ENCODE data around the gene TUBB4B.

The TUBB4B gene

GRCh38 chr9:137221095-137221505 is 20.0 kb upstream of the TUBB4B start:
- DNase-seq (ENCODE audit: insufficient read length): no peak
- FAIRE-seq: no peak
- TF ChIP-seq TAF1 (IDR thresholded peaks at IDR 0.05; ENCODE audit: borderline replicate concordance, low read depth, low read length) (no peak), POLR2AphosphoS5 (IDR thresholded peaks at IDR 0.05; ENCODE audit: low read depth, low read length) (no peak), POLR2A (IDR thresholded peaks at IDR 0.05; ENCODE audit: low read depth, low read length) (no peak)

- no peak for DNase-seq (ENCODE audit: insufficient read length)
- no peak for TF ChIP-seq POLR2A (IDR thresholded peaks at IDR 0.05; ENCODE audit: low read depth, low read length)
- no peak for TF ChIP-seq TAF1 (IDR thresholded peaks at IDR 0.05; ENCODE audit: borderline replicate concordance, low read depth, low read length)
- no peak for TF ChIP-seq POLR2AphosphoS5 (IDR thresholded peaks at IDR 0.05; ENCODE audit: low read depth, low read length)
- FAIRE-seq: no peak
Measured at GRCh38 chr9:137221506-137222111, 19.5 kb upstream of the TUBB4B start.

GRCh38 chr9:137222190-137223077 is 18.7 kb upstream of the TUBB4B start, which contains the start of gene RNF208:
RNF208 (minus strand) TSS chr9:137222240; CDS start chr9:137221212, 1,028 bp downstream.
- no peak for FAIRE-seq
- TF ChIP-seq TAF1 (IDR thresholded peaks at IDR 0.05; ENCODE audit: borderline replicate concordance, low read depth, low read length): no peak
- no peak for TF ChIP-seq POLR2A (IDR thresholded peaks at IDR 0.05; ENCODE audit: low read depth, low read length)
- no peak for TF ChIP-seq POLR2AphosphoS5 (IDR thresholded peaks at IDR 0.05; ENCODE audit: low read depth, low read length)
- no peak for DNase-seq (ENCODE audit: insufficient read length)

GRCh38 chr9:137223078-137223970 is 17.8 kb upstream of the TUBB4B start:
- TF ChIP-seq POLR2AphosphoS5 (IDR thresholded peaks at IDR 0.05; ENCODE audit: low read depth, low read length) (peak; percentile 52; the same call in 1 of the 2 replicates), TAF1 (IDR thresholded peaks at IDR 0.05; ENCODE audit: borderline replicate concordance, low read depth, low read length) (0 out of 2 replicates have a peak, but pooled peaks have one; percentile 18), POLR2A (IDR thresholded peaks at IDR 0.05; ENCODE audit: low read depth, low read length) (peak; percentile 72; the same call in 1 of the 2 replicates)
- FAIRE-seq (peak; percentile 100), DNase-seq (ENCODE audit: insufficient read length) (peak; percentile 99)

GRCh38 chr9:137224830-137225694 is 16.0 kb upstream of the TUBB4B start, which contains the start of gene CYSRT1:
CYSRT1 (plus strand) TSS chr9:137225174; CDS start chr9:137225622, 448 bp downstream.
- FAIRE-seq (peak; percentile 73), DNase-seq (ENCODE audit: insufficient read length) (no peak)
- no peak for TF ChIP-seq POLR2AphosphoS5 (IDR thresholded peaks at IDR 0.05; ENCODE audit: low read depth, low read length)

GRCh38 chr9:137225699-137226331 is 15.3 kb upstream of the TUBB4B start:
- DNase-seq (ENCODE audit: insufficient read length) (no peak), FAIRE-seq (no peak)
- TF ChIP-seq POLR2AphosphoS5 (IDR thresholded peaks at IDR 0.05; ENCODE audit: low read depth, low read length) (no peak), POLR2A (IDR thresholded peaks at IDR 0.05; ENCODE audit: low read depth, low read length) (no peak), TAF1 (IDR thresholded peaks at IDR 0.05; ENCODE audit: borderline replicate concordance, low read depth, low read length) (no peak)

- TF ChIP-seq POLR2A (IDR thresholded peaks at IDR 0.05; ENCODE audit: low read depth, low read length) (no peak), TAF1 (IDR thresholded peaks at IDR 0.05; ENCODE audit: borderline replicate concordance, low read depth, low read length) (no peak), POLR2AphosphoS5 (IDR thresholded peaks at IDR 0.05; ENCODE audit: low read depth, low read length) (no peak)
- DNase-seq (ENCODE audit: insufficient read length) (no peak), FAIRE-seq (no peak)
Measured at GRCh38 chr9:137226338-137227053, 14.6 kb upstream of the TUBB4B start.

- FAIRE-seq (peak; percentile 98), DNase-seq (ENCODE audit: insufficient read length) (peak; percentile 88)
- TF ChIP-seq POLR2A (IDR thresholded peaks at IDR 0.05; ENCODE audit: low read depth, low read length): no peak
- TF ChIP-seq TAF1 (IDR thresholded peaks at IDR 0.05; ENCODE audit: borderline replicate concordance, low read depth, low read length): no peak
- no peak for TF ChIP-seq POLR2AphosphoS5 (IDR thresholded peaks at IDR 0.05; ENCODE audit: low read depth, low read length)
Measured at GRCh38 chr9:137227054-137227852, 13.8 kb upstream of the TUBB4B start, which contains the start of gene RNF224. RNF224 (plus strand) TSS chr9:137227502; CDS start chr9:137228336, 834 bp downstream.
